ENCODE results near the gene FNDC10.
A peak's percentile ranks its signal among the peaks of the same experiment; 100 is the strongest.

- TF ChIP-seq CTCF (IDR thresholded peaks at IDR 0.05; ENCODE audit: poor library complexity) (no peak), EZH2phosphoT487 (IDR thresholded peaks at IDR 0.05; ENCODE audit: low read depth, severe bottlenecking, unreplicated experiment) (peak; percentile 58)
These were observed 31.2 kb upstream of the FNDC10 start for GRCh38 chr1:1630965-1631781.

Data from hepatocyte (in vitro differentiated cells).